PFSK-1 (cell line): ENCODE results near the gene HSD17B12.

Source experiments
- FOXP2 ChIP-seq: optimal IDR thresholded peaks from 2 replicates; pipeline ENCODE3; 2011; ENCODE audit warnings: borderline replicate concordance, control low read depth, inconsistent platforms; ENCODE audit not compliant: insufficient read depth; ENCODE audit errors: extremely low read length, extremely low read depth
- POLR2AphosphoS5 ChIP-seq: IDR thresholded peaks from 2 replicates; pipeline ENCODE4 v1.6.1; 2012; ENCODE audit warnings: low read depth, mild to moderate bottlenecking, control low read depth, low read length, moderate library complexity
- SIN3A ChIP-seq: IDR thresholded peaks from 2 replicates; pipeline ENCODE4 v1.6.1; 2012; ENCODE audit warnings: mild to moderate bottlenecking, low read length, moderate library complexity, borderline replicate concordance; ENCODE audit not compliant: insufficient read depth
- TAF1 ChIP-seq: IDR thresholded peaks from 2 replicates; pipeline ENCODE4 v1.6.1; 2012; ENCODE audit warnings: low read length, control low read depth, borderline replicate concordance; ENCODE audit not compliant: insufficient read depth
- TF ChIP-seq, protein P1 (sequence below), 2 experiments: IDR thresholded peaks; 2 replicates each; pipeline versions ENCODE4 v1.6.1 to v1.8.0; 2011 to 2012; ENCODE audit warnings: low read depth in 2 of 2, low read length in 2 of 2, control low read depth in 1 of 2, inconsistent platforms in 1 of 2, mild to moderate bottlenecking in 1 of 2, moderate library complexity in 1 of 2; ENCODE audit not compliant: insufficient read depth in 1 of 2

Gene HSD17B12

DNA sequence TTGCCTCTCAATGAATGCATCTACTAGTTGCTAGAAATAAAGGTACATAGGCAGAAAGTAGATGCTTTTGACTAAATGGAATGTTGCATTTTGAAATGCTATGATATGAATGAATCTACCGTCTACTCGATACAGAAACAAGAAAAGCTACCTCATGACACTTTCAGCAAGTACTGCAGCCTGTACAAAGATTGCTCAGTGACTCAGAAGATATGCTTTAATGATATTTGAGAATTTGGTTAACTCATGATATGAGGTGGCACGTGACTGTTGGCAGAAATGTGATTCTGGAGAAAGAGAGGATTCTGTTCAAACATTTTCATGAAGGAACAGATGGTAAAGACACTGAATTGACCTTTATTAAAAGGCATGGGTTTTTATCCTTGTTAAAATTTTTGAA is 76.0 kb downstream of the HSD17B12 start:
- TF ChIP-seq TAF1 (no peak), FOXP2 (no peak), SIN3A (no peak), POLR2AphosphoS5 (no peak)
- TF ChIP-seq, protein P1, sequence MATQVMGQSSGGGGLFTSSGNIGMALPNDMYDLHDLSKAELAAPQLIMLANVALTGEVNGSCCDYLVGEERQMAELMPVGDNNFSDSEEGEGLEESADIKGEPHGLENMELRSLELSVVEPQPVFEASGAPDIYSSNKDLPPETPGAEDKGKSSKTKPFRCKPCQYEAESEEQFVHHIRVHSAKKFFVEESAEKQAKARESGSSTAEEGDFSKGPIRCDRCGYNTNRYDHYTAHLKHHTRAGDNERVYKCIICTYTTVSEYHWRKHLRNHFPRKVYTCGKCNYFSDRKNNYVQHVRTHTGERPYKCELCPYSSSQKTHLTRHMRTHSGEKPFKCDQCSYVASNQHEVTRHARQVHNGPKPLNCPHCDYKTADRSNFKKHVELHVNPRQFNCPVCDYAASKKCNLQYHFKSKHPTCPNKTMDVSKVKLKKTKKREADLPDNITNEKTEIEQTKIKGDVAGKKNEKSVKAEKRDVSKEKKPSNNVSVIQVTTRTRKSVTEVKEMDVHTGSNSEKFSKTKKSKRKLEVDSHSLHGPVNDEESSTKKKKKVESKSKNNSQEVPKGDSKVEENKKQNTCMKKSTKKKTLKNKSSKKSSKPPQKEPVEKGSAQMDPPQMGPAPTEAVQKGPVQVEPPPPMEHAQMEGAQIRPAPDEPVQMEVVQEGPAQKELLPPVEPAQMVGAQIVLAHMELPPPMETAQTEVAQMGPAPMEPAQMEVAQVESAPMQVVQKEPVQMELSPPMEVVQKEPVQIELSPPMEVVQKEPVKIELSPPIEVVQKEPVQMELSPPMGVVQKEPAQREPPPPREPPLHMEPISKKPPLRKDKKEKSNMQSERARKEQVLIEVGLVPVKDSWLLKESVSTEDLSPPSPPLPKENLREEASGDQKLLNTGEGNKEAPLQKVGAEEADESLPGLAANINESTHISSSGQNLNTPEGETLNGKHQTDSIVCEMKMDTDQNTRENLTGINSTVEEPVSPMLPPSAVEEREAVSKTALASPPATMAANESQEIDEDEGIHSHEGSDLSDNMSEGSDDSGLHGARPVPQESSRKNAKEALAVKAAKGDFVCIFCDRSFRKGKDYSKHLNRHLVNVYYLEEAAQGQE (IDR thresholded peaks at IDR 0.05; ENCODE audit: insufficient read depth in 1 of 2, low read depth in 2 of 2, low read length in 2 of 2) = no peak

DNA sequence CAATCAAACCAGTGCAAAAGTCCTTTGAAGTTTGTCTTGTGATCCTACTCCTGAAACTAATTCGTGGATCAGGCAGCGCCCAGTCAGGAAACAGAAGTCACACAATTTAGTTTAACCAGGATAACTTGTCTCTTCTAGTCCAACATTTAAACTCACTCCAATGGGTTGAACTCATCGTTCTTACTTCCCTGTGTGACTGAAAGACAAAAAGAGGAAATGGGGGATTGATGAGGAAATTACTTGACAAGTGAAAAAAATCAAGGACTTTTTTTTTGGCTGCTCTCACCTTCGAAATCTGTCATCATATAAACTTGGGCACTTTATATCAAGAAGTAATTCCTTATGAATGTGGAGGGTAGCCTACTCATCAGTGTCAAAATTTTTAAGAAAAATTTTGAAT is 78.4 kb downstream of the HSD17B12 start:
- no peak for TF ChIP-seq SIN3A
- TF ChIP-seq FOXP2 = no peak
- no peak for TF ChIP-seq POLR2AphosphoS5
- TF ChIP-seq TAF1 = no peak
- TF ChIP-seq, protein P1 (IDR thresholded peaks at IDR 0.05; ENCODE audit: insufficient read depth in 1 of 2, low read depth in 2 of 2, low read length in 2 of 2) = no peak

DNA sequence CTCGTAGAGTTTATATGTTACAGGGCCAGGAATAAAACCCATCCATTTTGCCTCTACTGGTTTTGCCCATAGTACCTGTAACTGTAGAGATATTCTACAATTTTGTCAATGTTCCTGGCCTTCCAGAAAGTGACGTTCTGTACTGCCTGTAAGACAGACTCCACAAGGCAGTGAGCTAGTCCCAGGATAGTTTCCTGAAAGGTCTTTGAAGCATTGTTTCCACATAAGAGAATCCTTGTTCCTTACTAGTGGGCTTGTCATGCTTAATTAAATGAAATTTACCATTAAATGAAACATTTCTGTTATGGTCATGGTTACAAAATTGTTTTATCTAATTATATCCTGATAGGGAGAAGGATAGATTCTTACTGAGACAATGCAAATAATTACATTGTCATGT is 80.4 kb downstream of the HSD17B12 start:
- no peak for TF ChIP-seq SIN3A
- no peak for TF ChIP-seq POLR2AphosphoS5

DNA sequence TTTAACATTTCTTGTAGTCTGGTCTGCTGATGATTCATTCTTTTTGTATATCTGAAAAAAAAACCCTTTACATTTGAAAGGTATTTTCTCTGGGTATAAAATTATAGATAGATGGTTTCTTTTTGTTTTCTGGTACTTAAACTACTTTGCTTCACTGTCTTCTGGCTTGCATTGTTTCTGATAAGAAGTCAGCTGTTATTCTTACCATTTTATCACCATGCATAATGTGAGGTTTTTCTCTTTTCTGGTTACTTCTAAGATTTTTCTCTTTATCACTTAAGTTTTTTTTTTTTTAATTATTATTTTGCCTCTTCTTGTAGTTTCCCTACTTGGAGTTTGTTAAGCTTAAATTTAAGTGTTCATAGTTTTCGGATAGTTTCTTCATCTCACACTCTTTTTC is 84.7 kb downstream of the HSD17B12 start:
- no peak for TF ChIP-seq TAF1
- TF ChIP-seq POLR2AphosphoS5 = no peak
- no peak for TF ChIP-seq FOXP2
- TF ChIP-seq SIN3A = no peak
- TF ChIP-seq, protein P1 (IDR thresholded peaks at IDR 0.05; ENCODE audit: insufficient read depth in 1 of 2, low read depth in 2 of 2, low read length in 2 of 2) = no peak

DNA sequence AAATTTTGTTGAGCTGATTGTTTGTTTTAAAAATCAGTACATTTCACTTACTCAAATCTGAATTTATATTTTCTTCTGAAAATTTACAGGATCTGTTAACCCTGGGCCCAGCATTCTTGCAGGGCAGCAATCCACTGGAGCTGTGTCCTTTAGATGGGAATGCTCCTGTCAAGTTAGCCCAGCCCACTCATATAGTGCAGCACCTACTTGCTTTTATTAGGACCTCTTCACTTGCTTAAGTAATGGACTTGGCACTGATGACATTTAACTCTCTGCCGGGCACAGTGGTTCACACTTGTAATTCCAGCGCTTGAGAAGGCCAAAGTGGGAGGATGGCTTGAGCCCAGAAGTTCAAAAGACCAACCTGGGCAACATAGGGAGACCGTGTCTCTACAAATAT is 89.6 kb downstream of the HSD17B12 start:
- TF ChIP-seq SIN3A (no peak), FOXP2 (no peak), POLR2AphosphoS5 (no peak), TAF1 (no peak)
- TF ChIP-seq, protein P1 (IDR thresholded peaks at IDR 0.05; ENCODE audit: insufficient read depth in 1 of 2, low read depth in 2 of 2, low read length in 2 of 2) = no peak
